HepG2 (cell line): Measurements from ENCODE around the gene GFRA3. TPM values are rescaled to one million over a fixed set of nuclear protein-coding genes. Genes with fewer than 3 reads are reported as not detected.

Experiments
- CEBPZ ChIP-seq: IDR thresholded peaks from 2 replicates; pipeline ENCODE4 v1.6.1; 2012; ENCODE audit warnings: low read length, improper control_type of control experiment
- HDAC1 ChIP-seq: sonication (generic); formaldehyde crosslinking; IDR thresholded peaks from 2 replicates; pipeline ENCODE4 v1.5.1; 2020; ENCODE audit warnings: mild to moderate bottlenecking, missing genetic modification reagents
- MAFK ChIP-seq, 2 experiments: IDR thresholded peaks in 1 of 2; conservative IDR thresholded peaks in 1 of 2; 2 replicates each; pipeline ENCODE4 v1.6.1; 2011; ENCODE audit warnings: improper control_type of control experiment in 2 of 2, low read length in 2 of 2
- MTA1 ChIP-seq: sonication (generic); formaldehyde crosslinking; IDR thresholded peaks from 2 replicates; pipeline ENCODE4 v1.4.0; 2020; ENCODE audit warnings: missing genetic modification reagents, mild to moderate bottlenecking, borderline replicate concordance
- NR2F6 ChIP-seq, 2 experiments: IDR thresholded peaks; 2 replicates each; pipeline ENCODE4 v1.6.1; 2016; ENCODE audit warnings: antibody characterized with exemption in 1 of 2, mild to moderate bottlenecking in 1 of 2
- RFXAP ChIP-seq: sonication (generic); formaldehyde crosslinking; IDR thresholded peaks from 2 replicates; pipeline ENCODE4 v1.4.0; 2020; ENCODE audit warnings: missing genetic modification reagents, borderline replicate concordance
- ZNF18 ChIP-seq: sonication (generic); formaldehyde crosslinking; IDR thresholded peaks from 2 replicates; pipeline ENCODE4 v1.8.0; 2022; ENCODE audit warnings: mild to moderate bottlenecking, missing genetic modification reagents; ENCODE audit not compliant: insufficient replicate concordance
- ZNF572 ChIP-seq: sonication (generic); formaldehyde crosslinking; IDR thresholded peaks from 2 replicates; pipeline ENCODE4 v1.5.1; 2020; ENCODE audit warnings: mild to moderate bottlenecking, missing genetic modification reagents
- ZSCAN12 ChIP-seq: sonication (generic); formaldehyde crosslinking; IDR thresholded peaks from 2 replicates; pipeline ENCODE4 v1.9.0; 2021; ENCODE audit warnings: mild to moderate bottlenecking, missing genetic modification reagents
- polyA plus RNA-seq, 8 experiments: library from polyadenylated mRNA; depleted of rRNA in 3 of 8; stranded (reverse) in 7 of 8; unstranded in 1 of 8; fragments of >200 nt; fragmentation: Illumina TruSeq in 4 of 8; extraction: Trizol in 4 of 8; gene quantifications; 2 replicates each; pipeline versions ENCODE4 v1.2.1 to v1.2.3, GENCODE V29; 2011 to 2016; ENCODE audit warnings: low read depth in 4 of 8, missing spikeins in 1 of 8, mixed read lengths in 1 of 8; ENCODE audit not compliant: insufficient read depth in 1 of 8
- total RNA-seq, 5 experiments: library from RNA; depleted of rRNA; stranded (reverse); fragments of >200 nt; fragmentation: Illumina TruSeq; extraction: Trizol; gene quantifications; 2 replicates each; pipeline ENCODE4 v1.2.3, GENCODE V29; 2016; ENCODE audit warnings: low read depth in 1 of 5
- TF ChIP-seq, protein P1 (sequence below): sonication (generic); formaldehyde crosslinking; IDR thresholded peaks from 2 replicates; pipeline ENCODE4 v1.4.0; 2020; ENCODE audit warnings: missing genetic modification reagents, borderline replicate concordance

GFRA3 gene
- total and polyA plus RNA-seq, 2 of the 13 experiments (the other 11 are each of a cell fraction or from before 2014, with no cell fraction given), result 0.27 to 0.30 TPM

DNA sequence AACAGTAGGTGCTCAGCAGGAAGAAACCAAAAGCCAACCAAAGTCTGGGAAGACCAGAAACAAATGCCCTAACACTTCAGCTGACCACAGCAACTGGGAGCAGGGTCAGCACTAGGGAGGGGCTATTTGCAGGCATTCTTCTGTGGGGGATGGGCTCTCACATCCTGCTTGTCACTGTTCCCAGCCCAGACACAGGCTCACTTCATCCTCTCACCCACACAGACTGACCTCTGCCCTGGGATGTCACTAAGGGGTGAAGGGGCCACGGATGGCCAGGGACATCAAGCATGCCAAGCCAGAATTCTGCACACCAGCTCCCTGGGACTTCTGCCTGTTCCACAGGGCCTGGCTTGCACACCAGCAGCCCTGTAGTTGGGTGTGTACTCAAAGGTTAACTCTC lies 28.7 kb downstream of the GFRA3 start (continued):
- no peak for TF ChIP-seq MAFK (conservative IDR thresholded peaks at IDR 0.05 in 1 of 2, IDR thresholded peaks at IDR 0.05 in 1 of 2; ENCODE audit: low read length in 2 of 2)
- TF ChIP-seq HDAC1 (CRISPR knock-in tag), result 0 out of 2 replicates have a peak, but pooled peaks have one; percentile 36
- TF ChIP-seq ZSCAN12, result no peak
- TF ChIP-seq, protein P1, sequence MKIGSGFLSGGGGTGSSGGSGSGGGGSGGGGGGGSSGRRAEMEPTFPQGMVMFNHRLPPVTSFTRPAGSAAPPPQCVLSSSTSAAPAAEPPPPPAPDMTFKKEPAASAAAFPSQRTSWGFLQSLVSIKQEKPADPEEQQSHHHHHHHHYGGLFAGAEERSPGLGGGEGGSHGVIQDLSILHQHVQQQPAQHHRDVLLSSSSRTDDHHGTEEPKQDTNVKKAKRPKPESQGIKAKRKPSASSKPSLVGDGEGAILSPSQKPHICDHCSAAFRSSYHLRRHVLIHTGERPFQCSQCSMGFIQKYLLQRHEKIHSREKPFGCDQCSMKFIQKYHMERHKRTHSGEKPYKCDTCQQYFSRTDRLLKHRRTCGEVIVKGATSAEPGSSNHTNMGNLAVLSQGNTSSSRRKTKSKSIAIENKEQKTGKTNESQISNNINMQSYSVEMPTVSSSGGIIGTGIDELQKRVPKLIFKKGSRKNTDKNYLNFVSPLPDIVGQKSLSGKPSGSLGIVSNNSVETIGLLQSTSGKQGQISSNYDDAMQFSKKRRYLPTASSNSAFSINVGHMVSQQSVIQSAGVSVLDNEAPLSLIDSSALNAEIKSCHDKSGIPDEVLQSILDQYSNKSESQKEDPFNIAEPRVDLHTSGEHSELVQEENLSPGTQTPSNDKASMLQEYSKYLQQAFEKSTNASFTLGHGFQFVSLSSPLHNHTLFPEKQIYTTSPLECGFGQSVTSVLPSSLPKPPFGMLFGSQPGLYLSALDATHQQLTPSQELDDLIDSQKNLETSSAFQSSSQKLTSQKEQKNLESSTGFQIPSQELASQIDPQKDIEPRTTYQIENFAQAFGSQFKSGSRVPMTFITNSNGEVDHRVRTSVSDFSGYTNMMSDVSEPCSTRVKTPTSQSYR (CRISPR knock-in tag), result peak; percentile 84
- peak; percentile 41; the same call in 1 of the 2 replicates for TF ChIP-seq MTA1
- no peak for TF ChIP-seq ZNF572 (CRISPR knock-in tag)
- peak; percentile 66 for TF ChIP-seq NR2F6 (IDR thresholded peaks at IDR 0.05)
- TF ChIP-seq NR2F6 (CRISPR knock-in tag; IDR thresholded peaks at IDR 0.05), result peak; percentile 68; the same call in 1 of the 2 replicates
- TF ChIP-seq RFXAP, result no peak
- no peak for TF ChIP-seq ZNF18 (CRISPR knock-in tag)
- no peak for TF ChIP-seq CEBPZ
